HG02943 (cell line): ENCODE results near the gene CDKN2AIPNL.
"Not testable (repeated sequence)": the region's sequence is repeated elsewhere in the genome, so short reads cannot be mapped to it uniquely, and the experiment has no call there.

Experiments used
- ATAC-seq: cut with Tn5 transposase; IDR thresholded peaks from one replicate; pipeline ENCODE4 v1.9.1; 2021; ENCODE audit warnings: mild to moderate bottlenecking, low read depth, moderate library complexity; ENCODE audit not compliant: unreplicated experiment

CDKN2AIPNL gene

DNA sequence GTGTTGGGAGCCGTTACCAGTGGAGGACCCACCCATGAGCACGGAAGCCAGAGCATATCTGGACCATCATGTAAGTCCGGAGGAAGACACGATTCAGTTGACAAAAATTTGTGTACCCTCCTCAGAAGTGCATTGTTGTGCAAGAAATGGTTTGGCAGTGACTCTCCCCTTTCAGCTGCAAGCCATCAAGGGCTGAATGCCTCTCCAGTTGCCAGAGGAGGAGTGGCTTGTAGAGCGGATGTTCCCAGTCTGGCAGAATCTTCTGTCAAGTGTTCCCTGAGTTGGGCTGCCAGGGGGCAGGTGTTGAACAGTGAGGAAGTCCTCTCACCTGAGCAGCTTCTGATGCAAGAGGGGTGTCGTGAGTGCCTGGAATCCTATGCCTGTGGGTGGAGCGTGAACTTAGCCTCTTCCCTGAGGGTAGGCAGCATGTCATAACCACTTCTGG is 27.6 kb upstream of the CDKN2AIPNL start:
- no peak for ATAC-seq

DNA sequence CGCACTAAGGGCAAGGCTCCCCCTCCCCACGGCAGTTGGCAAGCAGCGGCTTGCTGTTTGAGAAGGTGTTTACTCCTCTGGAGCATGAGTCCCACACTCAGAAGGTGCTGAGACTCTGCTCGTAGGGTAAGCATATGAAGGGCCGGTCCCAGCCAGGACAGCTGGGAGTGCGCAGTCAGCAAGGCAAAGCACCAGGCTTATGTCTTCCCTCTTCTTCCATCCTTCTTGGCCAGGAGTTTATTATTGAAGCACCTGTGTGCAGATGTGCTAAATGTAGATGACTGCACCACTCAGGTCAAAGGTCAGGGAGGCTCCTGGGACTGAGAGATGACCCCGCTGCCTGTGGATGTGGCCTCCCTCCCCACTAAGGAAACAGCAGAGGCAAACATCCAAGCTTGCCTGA is 27.0 kb upstream of the CDKN2AIPNL start:
- ATAC-seq: no peak

DNA sequence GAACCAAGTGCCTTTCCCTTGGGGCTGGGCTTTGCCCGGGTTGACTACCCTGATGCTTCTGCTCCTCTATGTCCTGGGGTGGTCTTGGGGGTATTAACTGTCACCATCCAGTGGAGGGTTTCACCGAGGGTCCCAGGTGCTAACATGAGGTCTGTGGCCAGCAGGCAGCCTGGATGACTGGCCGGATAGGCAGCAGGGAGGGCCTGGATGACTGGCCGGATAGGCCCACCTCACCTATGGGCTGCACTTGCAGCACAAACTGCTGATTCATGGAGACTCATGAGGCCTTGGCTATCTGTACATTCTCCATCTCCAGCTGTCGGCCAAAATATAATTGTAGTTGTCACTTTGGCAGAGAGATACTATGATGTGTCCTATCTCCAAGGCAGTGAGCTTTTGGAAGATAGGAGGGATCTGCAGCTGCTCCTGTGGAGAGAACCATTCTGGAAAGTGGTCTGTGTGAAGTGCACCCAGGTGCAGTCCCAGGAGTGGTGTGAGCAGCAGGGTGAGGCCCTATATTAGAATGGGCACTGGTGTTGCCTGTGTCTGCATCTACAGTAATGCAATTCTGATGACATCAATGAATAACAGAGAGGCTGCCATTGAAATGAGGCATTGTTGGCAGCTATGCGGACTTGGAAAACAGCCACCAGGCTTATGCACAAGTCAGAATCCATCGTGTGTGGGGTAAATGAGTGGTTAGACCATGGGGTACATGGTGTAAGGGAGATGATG is 26.3 kb upstream of the CDKN2AIPNL start:
- no peak for ATAC-seq

DNA sequence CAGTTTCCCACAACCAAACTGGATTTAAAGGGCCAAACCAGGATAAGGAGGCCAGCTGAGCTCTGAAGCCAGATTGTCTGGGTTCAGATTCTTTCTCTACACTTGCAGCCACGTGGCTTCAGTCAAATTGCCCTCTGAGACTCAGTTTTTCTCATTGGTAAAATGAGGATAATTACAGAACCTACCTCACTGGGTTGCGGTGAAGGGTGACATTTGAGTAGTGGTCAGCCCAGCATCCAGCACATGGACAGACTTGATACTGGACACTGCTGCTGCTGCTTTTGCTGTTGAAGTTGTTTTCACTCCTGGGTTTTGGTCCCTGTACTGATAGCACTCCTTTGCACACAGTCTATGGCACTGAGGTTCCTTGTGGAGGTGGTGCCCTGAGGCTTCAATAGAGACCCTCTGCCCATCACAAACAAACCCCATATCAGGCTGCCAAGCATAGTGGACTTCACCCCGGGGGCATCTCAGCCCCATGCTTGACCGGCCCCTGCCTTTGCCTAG is 25.7 kb upstream of the CDKN2AIPNL start:
- ATAC-seq: no peak

DNA sequence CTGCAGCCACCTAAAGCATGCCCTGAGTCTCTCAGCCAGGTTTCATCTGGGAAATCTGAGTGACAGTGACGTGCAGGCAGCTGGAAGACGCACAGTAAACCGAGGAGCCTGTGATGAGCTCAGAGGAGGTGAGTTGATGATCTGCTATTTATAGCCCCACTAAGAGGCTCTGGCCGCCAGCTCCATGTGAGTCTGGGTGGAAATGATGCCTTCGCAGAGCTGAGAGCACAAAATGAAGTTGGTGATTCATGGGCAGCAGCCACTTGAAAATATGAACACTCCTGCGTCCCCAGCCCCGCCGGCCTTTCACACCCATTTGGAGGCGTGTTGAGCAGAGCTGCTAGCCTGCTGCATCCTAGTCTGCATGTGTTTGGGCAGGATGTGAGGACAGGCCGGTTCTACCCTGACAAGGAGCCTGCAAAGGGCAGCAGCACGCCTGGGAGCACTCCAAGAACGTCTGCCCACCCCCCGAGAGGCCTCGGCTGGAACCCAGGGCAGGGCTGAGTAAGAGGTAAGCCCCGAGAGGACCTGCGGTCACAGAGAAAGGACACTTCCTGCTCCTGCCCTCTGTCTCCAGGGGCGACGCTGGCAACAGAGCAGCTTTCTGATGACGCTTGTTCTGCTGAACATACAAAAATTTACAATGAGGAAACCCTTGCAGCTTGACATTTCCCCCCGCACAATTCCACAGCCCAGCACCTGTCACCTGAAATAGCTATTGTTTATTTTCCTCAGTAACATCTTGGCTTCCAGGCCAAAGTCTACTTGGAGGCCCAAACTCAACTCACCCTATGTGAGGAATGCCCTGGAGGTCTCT is 25.1 kb upstream of the CDKN2AIPNL start:
- ATAC-seq: peak; percentile 93

DNA sequence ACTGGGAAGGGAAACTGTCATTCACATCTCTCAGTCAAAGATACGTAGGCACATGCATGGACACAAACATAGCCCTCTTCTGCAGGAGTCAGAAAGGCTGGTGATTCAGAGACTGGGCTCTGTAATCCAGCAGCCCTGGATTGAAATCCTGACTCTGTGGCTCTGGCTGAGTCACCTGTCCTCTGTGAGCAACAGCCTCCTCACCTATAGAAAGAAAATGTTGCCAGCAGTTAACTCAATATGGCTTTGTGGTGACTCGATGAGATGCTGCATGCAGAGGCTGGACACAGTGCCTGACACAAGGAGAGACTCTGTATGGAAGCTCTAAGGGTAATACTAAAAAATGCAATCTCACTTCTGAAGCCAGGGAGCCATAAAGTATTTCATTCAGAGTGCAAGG is 23.9 kb upstream of the CDKN2AIPNL start:
- no peak for ATAC-seq

DNA sequence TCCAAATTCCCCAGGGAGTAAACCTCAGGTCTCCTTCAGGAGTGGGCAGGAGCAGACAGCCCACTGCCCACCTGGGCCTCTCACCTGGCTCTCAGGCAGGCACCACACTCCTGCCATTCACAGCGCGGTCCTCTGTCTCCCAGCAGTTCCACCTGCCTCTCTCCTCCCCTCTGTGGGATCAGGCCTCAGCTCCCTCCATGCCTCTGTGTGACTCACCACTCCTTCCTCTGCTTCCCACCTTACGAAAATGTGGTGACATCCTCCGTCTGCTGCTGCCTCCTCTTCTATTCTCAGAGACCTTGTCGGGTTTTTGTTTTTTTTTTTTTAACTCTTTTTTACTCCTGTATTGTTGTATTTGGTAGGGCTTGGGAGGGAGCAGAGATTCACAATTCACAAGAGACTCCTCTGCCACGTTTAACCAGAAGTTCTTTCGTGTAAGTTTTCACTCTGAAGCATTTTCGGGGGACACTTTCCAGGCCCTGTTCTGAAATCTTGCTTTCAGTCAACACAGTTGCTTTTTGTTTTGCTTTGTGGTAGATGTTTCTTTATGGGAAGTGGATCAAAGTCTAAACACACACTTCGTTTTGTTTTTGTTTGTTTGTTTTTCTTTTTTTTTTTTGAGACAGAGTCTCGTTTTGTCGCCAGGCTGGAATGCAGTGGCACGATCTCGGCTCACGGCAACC is 21.1 kb upstream of the CDKN2AIPNL start:
- no peak for ATAC-seq

DNA sequence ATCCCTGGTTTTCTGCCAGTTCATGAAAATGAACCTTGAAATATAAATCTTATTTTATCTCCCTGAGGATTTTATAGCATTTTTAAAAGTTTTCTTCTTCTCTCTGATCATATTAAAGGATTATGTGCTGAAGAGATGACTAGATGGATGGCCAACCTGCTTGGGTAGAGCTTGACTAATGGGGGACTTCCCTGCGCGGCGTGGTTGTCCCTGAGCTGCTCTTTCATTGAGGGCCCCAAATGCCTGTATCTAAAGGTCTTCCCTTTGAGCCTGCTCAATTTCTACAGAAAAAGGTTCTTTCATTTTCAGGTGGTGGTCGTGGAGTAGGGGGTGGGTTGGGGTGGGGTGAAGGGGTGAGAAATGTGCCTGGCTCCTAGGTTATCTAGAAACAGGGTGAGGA is 20.5 kb upstream of the CDKN2AIPNL start:
- ATAC-seq: no peak

DNA sequence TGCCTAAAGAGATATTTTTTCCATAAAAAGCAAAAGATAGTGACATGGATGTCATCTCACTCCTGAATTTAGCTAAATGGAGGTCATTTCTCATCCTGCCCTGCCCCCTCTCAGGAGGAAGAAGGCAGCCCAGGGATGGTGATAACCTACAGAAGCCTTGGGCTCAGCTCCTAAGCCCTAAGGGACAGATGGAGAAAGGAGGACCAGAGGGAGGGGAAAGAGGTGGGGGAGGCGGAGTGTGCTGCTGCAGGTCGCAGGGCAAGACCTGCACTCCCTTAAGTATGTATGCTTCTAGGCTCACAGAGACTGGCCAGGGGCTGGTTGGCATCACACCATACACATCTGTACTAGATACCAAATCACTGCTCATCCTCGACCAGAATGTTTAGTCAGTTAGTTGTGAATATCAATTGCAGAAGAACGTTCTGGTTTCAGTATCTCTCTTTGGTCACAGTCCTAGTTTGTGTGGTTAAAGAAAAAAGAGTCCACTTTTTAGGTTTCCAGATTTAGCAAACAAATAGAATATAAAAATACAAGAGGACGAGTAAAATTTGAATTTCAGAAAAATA is 18.4 kb upstream of the CDKN2AIPNL start:
- no peak for ATAC-seq

DNA sequence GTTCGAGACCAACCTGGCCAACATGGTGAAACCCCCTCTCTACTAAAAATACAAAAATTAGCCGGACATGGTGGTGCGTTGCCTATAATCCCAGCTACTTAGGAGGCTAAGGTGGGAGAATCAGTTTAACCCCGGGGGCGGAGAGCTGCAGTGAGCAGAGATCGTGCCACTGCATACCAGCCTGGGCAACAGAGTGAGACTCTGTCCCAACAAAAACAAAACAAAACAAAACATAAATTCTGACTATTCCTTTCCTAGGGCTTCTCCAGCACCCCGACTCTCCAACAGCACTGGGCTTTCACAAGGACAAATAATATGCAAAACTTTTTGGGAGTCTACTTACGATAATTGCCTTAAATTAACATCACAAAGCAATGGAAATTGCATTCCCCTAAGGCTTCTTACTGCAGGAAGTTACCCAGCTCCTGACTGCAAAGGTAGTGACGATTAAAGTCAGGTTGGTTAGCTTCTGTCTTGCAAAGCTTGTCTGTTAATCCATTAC is 15.9 kb upstream of the CDKN2AIPNL start:
- ATAC-seq: no peak

DNA sequence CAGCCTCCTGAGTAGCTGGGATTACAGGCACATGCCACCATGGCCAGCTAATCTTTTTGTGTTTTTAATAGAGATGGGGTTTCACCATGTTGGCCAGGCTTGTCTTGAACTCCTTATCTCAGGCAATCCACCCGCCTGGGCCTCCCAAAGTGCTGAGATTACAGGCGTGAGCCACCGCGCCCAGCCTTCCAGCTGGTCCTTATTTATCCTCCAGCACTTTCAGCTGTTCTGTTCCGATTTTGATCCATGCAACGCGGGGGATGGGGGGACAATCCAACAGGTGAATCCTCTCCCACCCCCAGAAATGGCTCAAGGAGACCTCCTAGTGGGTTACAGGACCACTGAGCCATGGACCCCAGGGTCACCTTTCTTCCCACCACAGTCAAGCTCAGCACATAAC is 14.7 kb upstream of the CDKN2AIPNL start:
- no peak for ATAC-seq

DNA sequence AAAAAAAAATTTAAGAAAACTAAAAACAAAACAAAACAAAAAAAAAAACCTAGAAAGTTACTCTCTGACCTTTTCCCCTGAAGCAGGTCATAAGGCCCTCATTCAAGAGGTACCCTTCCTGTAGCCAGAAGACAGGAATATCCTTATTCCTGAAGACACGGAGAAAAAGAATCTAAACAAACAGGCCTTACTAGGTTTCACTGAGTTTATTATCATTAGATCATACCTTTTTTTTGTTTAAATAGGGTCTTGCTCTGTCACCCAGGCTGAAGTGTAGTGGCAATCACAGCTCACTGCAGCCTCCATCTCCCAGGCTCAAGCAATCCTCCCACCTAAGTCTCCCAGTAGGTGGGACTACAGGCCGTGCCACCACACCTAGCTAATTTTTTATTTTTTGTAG is 11.7 kb upstream of the CDKN2AIPNL start:
- no peak for ATAC-seq

DNA sequence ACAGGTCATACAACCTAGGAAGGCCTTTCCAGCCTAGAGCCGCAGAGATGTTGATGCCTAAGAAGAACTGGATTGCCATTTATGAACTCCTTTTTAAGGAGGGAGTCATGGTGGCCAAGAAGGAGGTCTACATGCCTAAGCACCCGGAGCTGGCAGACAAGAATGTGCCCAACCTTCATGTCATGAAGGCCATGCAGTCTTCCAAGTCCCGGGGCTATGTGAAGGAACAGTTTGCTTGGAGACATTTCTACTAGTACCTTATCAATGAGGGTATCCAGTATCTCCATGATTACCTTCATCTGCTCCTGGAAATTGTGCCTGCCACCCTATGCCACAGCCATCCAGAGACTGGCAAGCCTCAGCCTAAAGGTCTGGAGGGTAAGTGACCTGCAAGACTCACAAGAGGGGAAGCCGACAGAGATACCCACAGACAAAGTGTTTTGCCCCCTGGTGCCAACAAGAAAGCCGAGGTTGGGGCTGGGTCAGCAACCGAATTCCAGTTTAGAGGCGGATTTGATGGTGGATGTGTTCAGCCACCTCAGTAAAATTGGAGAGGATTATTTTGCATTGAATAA is 11.2 kb upstream of the CDKN2AIPNL start:
- no peak for ATAC-seq

DNA sequence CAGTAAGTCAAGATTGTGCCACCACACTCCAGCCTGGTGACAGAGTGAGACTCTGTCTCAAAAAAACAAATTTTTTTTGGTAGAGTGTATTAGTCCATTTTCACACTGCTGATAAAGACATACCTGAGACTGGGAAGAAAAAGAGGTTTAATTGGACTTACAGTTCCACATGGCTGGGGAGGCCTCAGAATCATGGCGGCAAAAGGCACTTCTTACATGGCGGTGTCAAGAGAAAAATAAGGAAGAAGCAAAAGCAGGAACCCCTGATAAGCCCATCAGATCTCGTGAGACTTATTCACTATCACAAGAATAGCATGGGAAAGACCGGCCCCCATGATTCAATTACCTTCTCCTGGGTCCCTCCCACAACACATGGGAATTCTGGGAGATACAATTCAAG is 9.4 kb upstream of the CDKN2AIPNL start:
- not testable (repeated sequence) for ATAC-seq

DNA sequence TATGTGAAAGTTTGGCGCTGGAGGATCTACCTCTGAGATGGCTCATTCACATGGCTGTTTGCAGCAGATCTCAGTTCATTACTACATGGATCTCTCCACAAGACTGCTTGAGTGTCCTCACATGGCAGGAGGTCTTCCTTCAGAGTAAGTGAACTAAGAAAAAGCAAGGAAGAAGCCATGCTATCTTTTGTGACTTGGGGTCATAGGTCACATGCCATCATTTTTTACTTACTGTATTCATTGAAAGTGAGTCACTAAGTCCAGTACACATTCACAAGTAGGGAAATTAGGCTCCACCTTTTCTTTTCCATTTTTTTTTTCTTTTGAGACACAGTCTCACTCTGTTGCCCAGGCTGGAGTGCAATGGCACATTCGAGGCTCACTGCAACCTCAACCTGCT is 8.7 kb upstream of the CDKN2AIPNL start:
- ATAC-seq: no peak

DNA sequence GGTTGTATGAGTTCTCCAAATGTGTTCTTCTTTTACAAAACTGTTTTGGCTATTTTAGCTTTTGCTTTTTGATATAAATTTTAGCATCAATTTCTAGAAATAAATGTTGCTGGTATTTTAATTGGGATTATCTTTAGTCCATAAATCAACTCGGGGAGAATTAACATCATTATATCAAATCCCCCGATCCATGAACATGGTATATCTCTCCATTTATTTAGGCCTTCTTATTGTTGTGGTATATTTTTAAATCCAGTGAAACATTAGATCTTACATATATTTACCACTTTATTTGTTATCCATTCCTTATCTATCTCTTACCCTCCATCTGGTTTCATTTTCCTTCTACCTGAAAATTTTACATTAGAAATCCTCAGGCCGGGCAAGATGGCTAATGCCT is 7.3 kb upstream of the CDKN2AIPNL start:
- no peak for ATAC-seq

DNA sequence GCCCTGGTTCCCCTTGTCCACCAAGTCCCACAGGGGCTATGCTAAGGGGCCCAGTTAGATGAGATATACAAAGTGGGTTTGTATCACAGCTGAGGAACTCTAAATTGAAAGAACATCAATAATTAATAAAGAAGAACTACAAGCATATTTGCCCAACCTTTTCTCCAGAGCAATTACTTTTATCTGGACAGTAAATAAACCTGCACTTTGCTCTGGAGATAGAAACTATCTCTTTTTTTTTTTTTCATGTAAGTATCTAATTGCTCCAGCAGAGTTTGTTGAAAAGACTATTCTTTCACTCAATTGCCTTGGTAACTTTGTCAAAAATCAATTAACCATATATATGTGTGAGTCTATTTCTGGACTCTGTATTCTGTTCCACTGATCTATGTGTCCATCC is 6.0 kb upstream of the CDKN2AIPNL start:
- no peak for ATAC-seq

DNA sequence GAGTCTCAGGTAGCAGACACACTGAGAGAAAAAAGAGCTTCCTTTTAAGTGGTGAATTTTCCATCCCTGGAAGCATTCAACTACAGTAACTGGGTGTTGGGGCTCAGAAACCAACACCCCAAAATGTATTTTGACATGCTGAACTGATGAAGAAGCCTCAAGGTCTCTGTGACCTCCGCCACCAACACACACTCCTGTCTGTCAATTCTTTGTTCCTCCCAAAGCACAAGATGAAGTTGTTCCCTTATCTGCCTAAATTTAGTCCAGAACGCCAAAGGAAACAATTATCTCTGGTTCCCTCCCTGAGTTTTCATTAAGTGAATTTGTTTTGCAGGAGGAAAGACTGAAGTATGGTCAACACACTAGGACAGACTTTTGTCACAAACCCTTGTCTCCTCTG is 1.4 kb upstream of the CDKN2AIPNL start:
- ATAC-seq: no peak

DNA sequence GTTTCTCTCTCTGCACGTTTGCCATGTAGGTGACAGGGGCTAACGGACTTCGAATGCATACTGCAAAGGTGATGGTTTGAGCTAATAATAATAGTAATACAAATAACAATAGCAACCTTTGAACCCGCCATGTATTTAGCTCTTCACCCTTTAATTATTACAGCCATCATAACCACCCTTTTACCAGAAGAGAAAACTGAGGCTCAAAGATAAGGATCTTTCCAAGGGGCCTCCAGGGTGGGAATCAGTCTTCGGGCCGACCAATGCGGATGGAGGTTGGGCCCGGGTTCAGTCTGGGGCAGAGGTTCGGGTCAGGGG is 494 bp downstream of the CDKN2AIPNL start:
- ATAC-seq: no peak

DNA sequence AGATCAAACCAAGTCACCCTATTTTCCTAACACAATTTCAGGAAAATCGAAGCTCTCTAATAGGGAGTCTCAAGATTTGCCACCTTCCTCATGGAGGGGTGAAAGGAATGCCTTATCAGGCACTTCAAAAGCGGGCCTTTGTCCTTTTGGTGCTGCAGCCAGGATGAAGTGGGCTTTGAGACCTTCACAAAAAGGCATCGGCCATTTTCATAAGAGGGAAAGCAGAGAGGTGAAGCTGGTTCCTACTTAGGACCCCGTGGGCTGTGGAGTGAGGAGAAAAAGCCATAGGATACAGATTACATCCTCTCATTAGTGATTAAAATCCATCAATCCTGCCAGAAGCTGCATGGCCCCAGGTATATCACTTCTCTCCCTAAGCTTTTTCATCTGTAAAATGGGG is 859 bp downstream of the CDKN2AIPNL start:
- no peak for ATAC-seq

DNA sequence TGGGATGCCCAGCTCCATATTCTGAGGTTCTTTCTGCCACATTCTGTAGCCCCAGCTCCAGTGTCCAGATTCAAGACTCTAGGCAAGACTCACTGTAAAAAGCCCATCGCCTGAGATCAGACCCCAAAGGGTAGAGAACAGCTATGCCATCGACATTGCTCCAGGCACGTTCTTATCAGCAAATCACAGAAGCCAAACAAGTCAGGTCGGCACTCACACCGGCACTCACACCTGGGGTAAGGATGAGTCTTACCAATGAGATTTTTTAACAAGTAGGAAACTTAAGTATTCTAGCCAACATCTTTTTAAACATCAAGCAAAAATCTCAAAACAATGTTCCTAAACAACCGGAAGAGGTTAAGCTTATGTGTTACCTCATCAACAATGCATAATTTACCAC is 2.4 kb downstream of the CDKN2AIPNL start:
- ATAC-seq: no peak
